GM04504 (cell line): ENCODE measurements around the gene AGPAT2.
"Not testable (repeated sequence)": the region's sequence is repeated elsewhere in the genome, so short reads cannot be mapped to it uniquely, and the experiment has no call there.

Experiments used
- DNase-seq: peaks from one replicate; pipeline ENCODE4 v3.0.0-alpha.2; 2012; ENCODE audit warnings: low read depth

AGPAT2 gene

DNA sequence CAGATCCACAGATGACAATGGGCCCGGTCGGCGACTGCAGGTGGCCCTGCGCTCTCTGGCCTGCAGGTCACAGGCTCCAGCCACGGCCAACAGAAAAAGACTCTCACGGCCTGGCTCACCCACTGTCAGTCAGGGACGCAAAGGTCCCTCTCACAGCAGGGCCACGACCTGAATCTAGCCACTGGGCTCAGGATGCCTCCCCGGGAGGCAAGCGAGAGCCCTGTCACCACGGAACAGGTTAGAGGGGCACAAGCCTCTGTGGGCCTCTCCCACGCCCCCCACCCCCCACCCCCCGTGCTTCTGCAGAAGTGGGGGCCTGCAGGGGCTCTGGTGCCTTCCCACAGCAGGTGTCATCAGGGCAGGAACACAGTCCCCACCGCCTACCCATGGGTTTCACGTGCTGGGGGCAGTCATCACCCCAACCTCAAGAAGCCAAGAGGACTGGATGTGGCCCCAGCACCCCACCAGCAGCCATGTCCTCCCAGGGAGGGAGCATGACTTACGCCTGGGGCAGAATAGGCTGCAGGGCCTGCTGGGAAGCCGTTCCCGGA lies 41.8 kb downstream of the AGPAT2 start:
- no peak for DNase-seq

DNA sequence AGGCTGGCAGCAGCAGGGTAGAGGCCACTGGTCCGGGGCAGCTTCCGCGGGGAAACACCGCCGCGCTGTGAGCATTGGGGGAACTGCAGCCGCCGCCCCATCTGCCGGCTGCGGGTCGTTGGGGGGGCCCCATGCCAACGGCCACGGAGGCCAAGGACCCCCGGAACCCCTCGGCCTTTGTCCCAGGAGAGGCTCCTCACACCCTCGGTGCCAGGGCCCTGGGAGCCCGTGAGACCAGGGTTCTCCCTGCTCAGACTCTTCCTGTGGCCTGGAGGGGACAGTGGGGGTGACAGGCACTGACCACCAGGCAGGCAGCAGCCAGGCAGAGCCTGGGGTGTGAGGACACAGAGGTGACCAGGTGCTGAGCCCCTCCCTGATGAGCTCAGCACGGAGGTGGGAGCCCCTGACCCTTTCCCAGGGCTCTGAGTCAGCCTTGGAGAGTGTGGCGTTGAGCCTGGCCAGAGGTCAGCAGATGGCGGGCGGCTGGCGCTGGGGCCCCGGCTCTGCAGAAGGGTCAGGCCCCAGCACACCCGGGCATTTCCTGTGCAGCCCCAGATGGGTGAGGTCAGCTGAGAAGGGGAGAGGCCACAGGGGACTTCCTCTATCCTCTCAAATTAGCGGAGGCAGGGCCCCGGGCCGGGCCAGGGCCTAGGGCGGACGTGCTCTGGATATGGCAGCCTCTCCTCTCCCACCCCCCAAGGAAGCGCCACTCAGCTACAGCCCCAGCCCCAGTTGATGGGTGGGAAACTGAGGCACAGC lies 42.5 kb downstream of the AGPAT2 start:
- DNase-seq = peak; percentile 25

DNA sequence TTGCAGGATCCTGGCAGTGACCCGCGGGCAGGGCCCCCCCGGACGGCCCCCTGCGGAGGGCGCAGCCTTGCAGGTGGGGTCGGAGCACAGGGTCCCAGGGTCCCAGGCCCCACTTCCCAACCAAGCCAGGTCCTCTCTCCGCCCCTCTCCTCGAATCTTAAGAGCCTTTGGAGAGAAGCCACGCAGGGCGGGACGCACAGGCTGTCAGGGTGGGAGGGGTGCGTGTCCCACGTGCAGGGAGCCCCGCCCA lies 43.0 kb downstream of the AGPAT2 start:
- DNase-seq = no peak

DNA sequence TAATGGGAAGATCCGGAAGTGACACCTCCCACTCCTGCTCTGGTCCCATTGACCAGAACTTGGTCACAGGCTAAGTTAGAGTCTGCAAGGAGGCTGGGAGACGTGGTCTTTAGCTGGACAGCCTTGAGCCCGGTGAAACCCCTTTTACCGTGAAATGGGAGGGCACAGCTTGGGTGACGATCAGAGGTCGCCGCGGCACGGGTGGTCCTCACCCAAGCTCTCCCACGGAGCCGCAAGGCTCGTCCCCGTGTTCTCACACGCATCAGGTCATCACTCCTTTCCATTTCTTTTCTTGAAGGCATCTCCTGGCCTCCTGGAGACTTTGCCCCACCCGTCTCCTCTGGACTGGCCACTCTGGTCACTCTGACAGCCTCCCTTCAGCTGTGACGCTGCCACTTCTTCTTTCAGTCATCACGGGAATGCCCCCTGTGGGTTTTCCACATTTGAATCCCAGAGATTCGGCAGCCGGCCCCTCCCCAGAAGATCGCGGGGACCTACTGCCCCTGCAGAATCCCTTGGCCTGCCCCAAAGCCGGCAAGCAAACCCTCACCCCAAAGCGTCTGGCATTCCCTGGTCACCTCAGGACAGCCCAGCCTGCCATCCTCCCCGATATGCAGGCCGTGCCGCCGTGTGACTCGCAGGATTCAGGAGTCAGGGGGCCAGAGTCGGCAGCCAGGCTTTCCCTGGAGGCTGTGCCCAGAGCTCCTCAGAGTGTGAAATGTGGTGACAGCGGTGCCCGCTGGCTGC lies 43.5 kb downstream of the AGPAT2 start:
- DNase-seq = no peak

DNA sequence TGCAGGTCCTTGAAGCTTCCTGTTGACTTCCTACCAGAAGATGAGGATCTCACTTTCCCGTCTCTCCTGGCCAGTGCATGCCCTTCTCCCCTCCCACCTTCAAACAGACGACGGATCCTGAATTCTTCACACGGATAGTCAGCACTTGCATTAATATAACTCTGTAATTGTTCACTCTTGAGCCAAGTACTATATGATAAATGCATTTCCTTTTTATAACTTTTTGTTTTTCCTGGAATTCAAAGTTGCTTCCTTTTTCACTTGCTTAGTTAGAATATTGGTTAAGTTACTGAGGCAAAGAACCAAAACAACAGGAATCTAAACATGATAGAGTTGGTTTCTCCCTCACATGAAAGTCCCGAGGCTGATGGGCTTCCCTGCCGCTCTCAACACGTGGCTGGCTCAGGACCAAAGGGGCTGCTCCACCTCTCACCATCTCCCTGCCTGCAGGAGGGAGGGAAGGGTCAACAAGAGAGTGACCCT lies 44.8 kb downstream of the AGPAT2 start:
- no peak for DNase-seq

DNA sequence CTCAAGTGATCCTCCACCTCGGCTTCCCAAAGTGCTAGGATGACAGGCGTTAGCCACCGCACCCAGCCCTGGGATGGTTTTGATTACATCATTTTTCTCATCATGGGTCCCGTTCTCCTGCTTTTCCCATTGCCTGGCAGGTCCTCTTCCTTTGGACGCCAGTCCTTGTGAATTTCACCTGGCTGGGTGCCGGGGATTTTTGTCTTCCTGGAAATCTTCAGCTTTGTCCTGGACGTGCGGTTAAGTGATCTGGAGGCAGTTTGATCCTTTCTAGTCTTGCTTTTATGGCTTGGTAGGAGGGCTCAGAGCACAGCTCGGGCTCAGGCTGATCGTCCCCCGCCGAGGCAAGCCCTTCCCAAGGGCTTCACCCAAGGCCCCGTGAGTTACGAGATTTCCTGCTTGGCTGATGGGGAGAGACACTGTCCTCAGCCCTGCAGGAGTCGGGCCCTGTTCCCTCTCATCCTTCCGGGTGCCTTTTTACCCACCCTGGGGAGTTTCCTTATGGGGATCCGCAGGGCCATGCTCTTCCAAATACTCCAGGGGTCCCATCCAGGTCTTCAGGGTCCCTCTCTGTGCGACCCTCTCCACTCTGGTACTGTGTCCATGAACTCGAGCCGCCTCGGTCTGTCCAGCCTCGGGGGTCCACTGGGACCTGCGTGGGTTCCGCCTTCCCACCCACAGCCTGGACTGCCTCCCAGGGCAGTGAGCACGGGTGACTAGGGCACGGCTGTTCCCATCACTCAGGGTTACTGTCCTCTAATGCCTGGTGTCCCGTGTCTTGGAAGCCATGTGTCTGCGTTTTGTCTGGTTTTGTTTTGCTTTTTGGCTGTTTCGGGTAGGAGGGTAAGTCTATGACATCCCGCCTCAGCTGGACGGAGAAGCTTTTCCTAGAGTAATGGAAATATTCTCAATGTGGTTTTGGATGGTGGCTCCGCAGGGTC lies 46.8 kb downstream of the AGPAT2 start:
- no peak for DNase-seq

DNA sequence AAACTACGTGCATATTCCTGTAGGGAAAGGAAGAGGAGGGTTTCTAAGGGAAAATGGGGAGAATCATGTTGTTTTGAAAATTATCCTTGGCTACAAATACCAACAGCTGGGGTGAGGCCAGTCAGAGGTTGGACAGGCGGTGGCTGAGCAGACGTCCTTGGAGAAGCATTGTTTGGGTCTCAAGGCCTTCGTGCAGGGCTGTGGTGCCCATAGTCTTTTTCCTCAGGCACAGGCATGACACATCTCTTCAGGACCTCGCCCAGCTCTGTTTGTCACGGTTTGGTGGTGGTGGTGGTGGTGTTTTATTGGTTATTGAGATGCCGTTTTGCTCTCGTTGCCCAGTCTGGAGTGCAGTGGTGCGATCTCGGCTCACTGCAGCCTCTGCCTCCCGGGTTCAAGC lies 52.4 kb downstream of the AGPAT2 start:
- no peak for DNase-seq

DNA sequence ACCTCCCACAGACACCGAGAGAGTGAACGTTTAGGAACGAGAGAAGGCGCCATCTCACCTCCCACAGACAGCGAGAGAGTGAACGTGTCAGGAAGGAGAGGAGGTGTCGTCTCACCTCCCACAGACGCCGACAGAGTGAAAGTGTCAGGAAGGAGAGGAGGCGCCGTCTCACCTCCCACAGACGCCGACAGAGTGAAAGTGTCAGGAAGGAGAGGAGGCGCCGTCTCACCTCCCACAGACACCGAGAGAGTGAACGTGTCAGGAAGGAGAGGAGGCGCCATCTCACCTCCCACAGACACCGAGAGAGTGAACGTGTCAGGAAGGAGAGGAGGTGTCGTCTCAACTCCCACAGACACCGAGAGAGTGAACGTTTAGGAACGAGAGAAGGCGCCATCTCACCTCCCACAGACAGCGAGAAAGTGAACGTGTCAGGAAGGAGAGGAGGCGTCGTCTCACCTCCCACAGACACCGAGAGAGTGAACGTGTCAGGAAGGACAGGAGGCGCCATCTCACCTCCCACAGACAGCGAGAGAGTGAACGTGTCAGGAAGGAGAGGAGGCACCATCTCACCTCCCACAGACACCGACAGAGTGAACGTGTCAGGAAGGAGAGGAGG lies 54.7 kb downstream of the AGPAT2 start:
- not testable (repeated sequence) for DNase-seq

DNA sequence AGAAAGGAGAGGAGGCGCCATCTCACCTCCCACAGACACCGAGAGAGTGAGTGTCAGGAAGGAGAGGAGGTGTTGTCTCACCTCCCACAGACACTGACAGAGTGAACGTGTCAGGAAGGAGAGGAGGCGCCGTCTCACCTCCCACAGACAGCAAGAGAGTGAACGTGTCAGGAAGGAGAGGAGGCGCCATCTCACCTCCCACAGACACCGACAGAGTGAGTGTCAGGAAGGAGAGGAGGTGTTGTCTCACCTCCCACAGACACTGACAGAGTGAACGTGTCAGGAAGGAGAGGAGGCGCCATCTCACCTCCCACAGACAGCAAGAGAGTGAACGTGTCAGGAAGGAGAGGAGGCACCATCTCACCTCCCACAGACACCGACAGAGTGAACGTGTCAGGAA lies 55.2 kb downstream of the AGPAT2 start:
- not testable (repeated sequence) for DNase-seq

DNA sequence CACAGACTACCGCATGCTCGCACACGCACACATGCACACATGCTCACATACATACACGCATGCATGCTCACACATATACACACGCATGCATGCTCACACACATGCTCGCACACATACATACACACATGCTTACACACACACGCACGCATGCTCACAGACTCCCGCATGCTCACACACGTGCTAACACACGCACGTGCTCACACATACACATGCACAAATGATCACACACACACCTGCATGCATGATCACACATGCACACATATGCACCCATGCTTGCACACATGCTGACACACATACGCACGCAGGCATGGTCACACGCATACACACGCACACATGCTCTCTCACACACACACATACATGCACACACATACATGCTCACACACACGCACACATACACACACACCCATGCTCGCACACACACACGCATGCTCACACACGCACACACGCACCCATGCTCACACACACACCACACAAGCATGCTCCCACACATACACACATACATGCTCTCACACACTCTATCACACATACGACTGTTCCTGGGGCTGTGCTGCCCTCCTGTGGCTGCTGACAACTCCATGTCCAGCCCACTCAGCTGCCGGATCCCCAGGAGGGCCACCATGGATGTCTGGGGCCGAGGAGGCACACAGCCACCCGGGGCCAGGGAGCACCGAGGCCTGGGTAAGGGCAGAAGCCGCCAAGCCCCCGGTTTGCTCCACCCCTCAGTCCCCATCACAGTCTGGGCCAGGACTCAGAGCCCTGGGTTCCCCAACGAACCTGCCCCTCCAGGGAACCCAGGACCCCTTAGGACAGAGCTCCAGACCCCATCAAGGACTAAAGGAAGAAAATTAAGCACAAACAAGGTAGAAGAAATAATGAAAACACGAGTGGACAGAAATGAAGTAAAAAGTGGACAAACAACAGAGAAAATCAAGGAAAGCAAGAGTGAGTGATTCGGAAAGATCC lies 55.9 kb downstream of the AGPAT2 start:
- DNase-seq = peak; percentile 42

DNA sequence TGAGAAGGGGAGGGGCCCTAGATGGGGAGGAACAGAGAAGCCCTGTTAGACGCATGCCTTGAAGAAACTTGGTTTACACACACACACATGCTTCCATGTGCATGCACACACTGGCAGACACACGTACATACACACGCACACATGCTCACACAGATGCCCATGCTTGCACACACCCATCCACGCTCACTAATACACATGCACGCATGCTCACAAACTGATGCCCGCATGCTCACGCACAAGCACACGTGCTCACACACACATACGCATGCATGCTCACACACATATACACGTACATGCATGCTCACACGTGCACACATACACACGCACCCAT lies 56.6 kb downstream of the AGPAT2 start:
- DNase-seq = no peak

DNA sequence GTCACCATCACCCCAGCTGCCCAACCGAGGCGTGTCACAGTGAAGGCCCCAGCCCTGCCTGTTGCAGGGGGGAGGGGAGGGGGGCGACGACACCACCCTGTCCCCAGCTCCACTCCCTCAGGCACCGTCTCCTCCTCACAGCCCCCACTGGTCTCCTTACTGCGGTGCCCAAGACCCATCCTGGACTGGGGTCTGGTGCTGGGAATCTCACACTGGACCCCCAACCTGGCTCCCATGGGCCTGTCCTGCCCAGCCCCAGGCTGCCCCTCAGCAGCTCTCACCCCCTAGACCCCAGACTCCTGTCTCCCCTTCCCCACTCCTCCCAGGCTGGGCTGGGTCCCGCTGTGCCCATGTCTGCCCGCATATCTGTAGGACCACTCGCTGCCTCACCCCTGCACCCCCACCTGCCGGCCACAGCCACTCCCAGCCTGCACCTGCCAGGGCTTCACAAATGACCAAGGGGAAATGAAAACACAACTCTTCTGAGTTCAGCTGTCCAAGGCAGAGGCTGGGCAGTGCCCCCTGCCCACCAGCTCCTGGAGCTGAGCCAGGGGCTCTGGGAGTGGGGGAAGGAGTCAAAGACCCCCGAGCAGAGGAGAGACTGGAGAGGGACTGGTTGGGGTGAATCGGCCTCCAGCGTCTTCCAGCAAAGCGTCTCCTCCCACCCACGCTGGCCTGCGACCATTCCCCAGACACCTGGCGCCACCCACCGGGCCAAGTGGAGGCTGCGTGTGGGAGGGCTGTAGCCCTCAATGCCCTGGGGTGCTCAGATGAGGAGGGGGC lies 57.2 kb downstream of the AGPAT2 start:
- DNase-seq = no peak

DNA sequence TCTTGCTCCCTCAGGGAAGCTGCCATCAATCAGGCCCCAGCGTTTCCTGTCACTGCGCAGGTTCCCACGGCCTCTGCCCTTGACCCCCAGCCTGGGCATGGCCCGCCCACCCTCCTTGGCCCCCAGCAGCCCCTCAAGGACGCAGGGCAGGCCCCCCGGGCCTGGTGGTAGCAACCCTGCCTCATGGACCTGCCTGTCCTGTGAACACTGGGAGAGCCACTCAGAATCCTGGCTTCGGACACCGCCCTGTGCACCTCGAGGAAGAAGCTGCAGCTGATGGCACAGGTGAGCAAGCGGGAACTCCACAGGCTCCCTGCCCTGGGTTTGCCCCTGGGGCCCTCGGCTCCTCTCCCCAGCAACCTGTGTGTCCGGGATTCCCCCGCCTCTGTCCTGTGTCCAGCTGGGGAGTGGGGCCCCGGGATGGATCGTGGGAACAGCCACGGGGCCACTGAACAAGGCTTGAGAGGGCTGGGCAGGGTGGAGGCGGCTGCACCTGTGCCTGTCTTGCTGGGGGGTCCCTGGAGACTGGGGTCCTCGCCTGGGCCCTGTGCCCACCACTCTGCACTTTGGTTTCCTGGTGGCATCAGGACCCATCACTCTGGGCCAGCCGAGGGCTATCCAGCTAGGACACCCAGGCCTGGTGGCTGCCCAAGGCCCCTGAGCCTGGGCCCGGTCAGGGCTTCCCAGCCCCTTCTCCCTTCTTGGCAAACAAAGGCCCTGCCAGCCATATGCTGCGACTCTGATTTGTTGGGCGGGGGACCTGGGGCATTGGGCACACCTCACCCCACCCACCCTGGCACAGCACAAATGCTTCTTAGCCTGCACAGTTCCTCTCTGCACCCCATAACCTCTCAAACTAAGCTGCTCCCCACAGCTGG lies 58.0 kb downstream of the AGPAT2 start:
- DNase-seq = no peak

DNA sequence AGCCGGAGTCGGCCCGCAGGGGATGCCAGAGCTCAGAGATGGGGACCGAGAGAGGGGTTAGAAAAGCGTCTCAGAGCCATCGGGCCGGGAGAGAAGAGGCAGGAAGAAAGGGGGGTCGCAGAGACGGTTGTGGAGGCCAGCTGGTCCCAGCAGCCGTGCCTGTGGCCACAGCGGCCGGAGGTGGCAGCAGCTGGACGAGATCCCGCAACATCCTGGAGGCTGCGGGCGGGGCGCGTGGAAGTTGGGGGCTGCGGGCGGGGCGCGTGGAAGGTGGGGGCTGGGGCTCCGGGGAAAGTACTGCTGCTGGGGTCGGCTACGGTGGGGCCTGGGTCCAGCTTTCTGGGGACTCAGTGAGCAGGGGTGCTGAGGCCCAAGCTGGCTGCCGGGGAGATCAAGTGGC lies 59.0 kb downstream of the AGPAT2 start:
- no peak for DNase-seq

DNA sequence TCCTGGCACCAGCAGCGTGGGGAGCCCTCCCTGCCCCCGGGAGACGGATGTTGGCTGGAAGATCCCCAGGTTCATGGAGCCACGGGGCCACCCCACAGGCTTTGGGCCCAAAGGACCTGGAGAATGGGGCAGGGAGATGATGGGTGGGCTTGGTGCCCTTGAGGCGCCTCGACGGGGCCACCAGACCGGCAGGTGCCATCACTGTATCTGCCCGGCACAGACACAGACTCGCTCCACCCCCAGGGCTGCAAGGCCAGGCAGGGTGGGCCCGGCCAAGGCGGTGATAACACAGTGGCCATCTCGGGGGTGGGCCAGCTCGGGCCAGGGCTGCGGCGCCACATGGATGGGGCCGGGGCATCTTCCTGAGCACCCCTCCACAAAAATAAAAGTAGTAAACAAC lies 59.6 kb downstream of the AGPAT2 start:
- DNase-seq = no peak

DNA sequence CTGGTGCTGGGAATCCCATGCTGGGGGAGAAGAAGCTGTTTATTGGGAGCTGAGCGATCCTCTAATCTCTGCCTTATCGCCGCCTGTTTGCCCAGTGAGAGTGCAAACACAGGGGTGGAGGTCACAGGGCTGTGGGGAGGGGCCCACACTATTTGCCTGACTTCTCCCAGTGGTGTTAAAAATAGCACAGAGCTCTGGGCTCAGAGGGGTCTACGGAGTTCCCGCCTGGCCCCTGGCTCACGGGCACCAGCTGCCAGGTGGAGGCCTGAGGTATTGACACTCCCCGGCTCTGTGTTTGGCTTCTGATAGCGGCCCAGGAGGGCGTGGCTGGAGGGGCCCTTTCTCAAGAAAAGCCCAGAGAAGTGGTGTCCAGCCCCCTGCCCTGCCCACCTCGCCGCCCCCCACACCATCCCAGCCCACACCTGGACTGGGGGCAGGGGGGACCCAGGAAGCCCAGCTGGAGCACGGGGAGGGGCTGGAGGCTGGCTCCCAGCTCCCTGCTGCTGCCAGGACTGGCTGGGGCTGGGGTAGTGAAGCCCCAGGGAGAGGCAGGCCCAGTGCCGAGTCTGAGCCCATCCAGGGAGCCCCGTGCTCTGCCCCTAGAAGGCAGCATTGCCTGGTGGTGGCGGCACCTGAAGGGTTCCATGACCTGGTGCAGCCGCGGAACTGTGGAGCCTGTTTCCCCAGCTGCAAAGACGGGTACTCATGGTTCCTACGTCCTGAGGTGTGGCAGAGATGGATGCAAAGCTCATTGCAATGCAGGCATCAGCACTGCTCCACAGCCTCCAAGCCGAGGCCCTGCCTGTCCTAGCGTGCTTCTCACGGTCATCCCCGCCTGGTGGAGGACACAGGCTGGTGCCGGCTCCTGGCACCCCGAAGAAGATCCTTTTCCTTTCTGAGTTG lies 60.3 kb downstream of the AGPAT2 start:
- DNase-seq = no peak

DNA sequence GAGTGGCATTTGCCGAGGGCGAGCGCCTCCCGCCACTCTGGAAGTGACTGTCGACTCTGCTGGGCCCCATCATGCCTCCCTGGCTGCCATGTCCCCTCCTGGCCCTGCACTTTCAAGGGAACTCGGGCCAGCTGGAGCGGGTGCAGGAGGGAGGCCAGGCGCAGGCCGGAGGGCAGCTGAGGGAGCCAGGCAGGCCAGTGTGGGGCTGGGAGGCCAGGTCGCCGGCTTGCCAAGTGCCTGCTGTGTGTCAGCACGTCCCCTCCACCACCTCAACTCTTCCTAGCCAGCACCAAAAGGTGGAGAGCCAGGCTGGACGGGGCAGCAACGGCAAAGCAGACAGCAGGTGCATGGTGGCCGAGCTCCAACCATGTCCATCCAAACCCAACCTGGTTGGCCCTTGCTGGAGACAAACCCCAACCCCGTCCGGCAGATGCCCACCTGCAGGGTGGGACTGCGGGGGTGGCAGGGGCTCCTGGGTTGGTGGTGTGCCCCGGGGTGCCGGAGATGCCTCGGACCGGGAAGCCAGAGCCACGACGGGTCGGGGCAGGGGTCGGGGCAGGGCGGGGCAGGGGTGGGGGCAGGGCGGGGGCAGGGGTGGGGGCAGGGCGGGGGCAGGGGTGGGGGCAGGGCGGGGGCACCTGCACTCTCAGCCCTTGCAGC lies 61.1 kb downstream of the AGPAT2 start:
- DNase-seq = no peak
